NCI-H1105 (cell line): ENCODE data around the gene FLCN.
A peak's percentile ranks its signal among the peaks of the same experiment; 100 is the strongest.

ENCODE experiments used
- DNase-seq: peaks from one replicate; lab custom pipeline; 2025; lab: John Stamatoyannopoulos, UW

Gene FLCN

DNA sequence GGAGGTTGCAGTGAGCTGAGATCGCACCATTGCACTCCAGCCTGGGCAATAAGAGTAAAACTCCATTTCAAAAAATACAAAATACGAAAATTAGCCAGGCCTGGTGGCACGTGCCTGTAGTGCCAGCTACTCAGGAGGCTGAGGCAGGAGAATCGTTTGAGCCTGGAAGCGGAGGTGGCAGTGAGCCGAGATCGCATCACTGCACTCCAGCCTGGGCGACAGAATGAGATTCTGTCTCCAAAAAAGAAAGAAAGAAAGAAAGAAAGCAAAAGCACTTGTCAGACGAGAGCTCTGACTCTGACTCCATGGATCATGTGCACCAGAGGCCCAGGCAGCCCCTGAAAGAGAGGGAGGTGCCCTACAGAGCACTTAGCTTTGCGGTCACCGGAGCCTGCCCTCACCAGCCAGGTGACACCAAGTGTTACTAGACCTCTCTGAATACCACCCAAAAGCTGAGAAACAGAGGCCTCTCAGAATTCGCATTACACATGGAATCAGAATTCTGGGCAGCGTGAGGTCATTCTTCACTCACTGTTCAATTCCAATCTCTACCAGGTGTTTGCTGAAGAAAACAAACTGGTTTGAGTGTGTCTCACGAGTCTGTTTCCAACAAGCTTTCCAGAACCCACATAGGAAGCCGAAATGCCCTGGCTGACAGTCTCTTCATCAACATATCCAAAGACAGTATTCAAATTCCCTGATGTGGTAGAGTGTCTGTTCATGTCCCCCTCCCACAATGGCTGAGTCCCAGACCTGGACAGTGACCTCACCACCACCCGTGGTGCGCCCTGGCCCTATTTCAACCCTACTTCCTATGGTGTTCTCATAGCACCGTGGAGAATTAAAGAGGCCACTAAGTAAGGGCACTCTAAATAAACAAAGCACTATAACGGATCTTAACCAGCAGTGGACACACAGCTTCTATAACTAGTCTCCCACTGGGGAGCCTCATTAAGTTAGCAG lies 1.5 kb downstream of the FLCN start:
- DNase-seq = no peak

DNA sequence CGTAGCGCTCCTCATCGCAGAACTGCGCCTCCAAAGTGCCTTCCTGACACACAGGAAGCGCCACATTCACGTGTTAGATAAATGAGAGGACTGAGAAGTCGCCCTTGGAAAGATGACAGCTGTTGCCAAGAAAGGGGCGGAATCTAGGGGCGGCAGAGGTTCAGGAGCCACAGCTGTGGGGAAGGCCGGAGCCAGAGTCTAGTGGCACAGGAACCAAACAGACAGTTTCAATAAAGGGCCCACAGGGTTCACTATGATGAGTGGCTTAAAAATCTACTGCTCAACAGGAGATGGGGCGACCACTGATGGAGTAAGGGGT lies 4.7 kb downstream of the FLCN start:
- DNase-seq = no peak

- DNase-seq = no peak
Measured at GRCh38 chr17:17231621-17232302, 5.2 kb downstream of the FLCN start.

- DNase-seq = no peak
Measured at GRCh38 chr17:17229416-17230384, 7.3 kb downstream of the FLCN start.

GRCh38 chr17:17228521-17229279 lies 8.3 kb downstream of the FLCN start:
- no peak for DNase-seq

- no peak for DNase-seq
Measured at GRCh38 chr17:17227608-17228520, 9.1 kb downstream of the FLCN start.

DNA sequence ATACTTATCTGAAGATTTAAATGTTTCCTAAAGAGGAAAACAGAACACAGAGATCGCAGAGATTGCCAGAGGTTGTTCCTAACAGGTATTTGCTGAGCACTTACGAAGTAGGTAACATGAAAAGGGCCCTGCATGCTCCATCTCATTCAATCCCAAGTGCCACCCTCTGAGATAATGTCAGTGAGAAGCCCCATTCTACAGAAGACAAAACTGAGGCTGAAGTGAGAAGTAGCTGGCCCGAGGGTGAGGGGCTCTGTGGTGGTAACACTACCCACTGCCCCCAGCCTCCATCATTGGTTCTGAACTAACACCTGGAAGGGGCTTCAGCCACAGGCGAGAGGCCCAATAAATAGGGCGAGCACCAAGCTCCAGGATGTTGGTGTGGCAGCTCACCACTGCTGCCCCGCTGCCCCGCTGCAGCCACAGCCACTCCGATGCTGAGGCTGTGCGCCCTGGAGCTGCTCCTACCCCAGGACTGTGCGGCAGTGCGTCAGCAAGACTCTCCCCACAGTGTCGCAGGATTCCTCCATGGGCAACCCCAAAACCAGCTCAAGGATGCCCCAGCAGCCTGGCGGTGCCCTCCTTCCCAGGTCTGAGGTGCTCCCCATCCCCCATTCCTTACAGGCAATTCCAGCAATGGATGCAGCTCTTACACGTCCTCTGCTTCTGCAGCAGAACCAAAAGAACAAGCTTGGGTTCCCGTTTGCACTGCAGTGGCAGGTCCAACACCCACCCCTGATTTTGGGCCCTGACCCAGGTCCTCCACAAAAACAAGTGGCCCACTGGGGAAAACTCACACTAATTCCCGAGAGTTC lies 10.3 kb downstream of the FLCN start:
- no peak for DNase-seq

DNA sequence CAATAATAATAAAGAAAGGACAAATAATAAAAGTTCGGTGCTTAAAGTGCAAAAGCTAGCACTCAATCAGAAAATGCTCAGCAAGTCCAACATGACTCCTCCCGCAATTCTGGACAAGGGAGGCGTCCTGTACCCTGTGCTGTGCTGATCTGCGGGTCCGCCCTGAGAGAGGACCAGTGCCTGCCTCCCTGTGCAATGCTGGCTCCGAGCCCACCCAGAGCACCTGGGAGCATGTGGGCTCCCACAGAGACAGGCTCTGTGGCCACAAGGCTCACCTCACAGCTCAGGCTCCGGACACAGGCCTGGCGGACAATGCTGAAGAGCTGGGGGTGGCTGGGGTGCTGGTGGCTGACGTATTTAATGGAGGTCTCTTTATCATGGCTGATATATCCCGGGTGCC lies 11.1 kb downstream of the FLCN start:
- no peak for DNase-seq

DNA sequence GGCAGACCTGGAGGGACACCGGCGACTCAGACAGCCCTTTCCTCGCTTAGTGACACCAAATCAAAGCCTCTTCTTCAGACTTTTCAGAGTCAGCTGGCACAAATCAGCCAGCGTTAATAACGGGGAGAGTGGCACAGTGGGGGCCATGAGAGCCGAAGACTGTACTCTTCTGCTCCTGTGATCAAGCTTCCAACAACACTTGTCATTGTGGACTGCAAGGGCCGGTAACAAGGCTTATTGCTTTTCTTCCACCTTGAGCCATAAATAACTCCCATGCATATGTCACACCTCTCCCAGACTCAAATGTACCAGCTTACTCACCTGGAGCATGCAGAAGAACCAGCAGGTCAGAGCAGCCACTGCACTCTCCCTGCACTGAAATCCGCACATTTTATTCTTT lies 12.8 kb downstream of the FLCN start:
- no peak for DNase-seq

DNA sequence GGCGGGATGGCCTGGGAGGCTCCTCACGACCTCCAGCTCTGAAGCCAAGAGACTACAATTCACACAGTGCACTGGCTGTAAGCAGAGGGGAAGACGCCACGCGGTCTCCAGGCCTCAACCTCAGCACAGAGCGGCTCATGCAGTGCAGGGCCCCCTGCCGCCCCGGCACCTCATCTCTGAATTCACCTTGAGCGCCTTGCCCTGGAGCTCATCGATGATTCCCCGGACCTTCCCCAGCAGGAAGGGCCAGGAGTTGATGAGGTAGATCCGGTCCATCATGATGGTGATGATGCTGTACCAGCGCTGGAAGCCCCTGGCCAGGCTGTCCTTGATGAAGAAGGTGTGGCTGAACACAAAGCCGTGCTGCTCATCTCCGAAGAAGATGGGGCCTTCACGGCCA lies 13.2 kb downstream of the FLCN start:
- DNase-seq = no peak

DNA sequence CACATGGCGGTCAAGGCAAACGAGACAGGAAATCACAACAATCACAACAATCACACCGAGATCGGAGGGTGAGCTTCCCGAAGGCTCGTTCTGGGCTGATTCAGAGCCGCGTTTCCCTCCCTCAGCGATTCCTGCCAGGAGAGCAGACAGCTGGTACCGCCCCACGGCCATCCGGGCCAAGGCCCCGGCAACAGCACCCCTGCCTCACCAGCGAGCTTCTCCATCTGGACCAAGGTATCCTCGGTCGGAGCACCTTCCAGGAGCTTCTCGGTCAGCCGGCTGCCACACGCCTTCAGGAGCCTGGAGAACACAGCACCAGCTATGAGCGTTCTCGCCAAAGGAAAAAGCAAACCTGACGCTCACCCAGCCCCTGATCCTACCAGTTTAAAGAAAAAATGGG lies 15.6 kb downstream of the FLCN start:
- no peak for DNase-seq

DNA sequence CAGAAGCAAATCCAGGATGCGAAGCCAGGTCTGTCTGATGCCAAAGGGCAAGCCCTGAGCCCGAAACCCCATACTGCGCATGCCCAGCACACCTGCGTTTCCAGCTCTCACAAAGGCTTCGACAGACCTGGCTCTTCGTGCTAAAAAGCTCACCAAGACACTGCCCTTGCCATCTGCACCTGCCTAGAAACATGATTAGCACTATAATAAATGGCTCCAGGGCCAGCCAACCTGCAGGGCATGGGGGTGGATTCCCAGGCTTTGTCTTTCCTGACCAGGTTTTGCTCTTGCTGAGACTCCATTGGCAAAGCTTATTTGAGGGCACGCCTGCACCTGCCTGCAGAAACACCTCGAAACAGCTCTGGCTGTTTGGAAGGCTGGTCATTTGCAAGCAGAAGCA lies 16.4 kb downstream of the FLCN start:
- peak; percentile 95 for DNase-seq

DNA sequence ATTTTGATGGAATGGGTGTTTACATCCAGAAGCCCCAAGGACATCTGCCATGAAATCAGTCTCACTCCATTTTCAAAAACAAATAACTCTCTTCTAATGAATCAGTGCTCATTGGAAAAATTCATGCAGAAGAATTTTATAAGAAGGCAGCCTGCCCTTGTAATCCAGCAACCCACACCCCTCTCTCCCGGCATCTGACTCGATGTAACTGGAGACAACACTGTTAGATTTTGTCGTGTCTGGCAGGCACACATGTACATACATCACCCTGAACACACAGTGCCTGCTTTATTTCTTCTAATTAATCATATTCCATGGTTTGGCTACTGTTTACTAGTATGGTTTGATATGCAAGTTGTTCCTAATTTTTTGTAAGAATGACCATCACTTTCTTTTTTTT lies 19.0 kb downstream of the FLCN start:
- DNase-seq = no peak

DNA sequence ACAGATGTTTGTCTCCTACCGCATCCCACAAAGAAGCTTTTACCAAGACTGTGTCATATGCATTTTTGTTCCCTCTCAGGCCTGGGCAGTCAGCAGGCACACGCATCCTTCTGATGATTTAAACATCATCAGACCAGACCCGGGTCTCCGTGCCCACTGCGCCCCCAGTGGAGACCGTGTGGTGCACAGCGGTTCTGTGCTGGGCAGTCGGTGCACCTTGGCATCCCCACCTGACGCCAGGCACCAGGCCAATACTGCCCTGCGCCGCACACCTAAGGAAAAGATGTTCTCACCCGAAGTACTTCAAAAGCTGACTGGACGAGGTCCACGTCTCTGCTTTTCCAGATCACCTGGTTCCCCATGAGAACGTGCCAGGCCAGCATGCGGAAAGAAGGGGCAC lies 20.2 kb downstream of the FLCN start:
- DNase-seq = no peak

DNA sequence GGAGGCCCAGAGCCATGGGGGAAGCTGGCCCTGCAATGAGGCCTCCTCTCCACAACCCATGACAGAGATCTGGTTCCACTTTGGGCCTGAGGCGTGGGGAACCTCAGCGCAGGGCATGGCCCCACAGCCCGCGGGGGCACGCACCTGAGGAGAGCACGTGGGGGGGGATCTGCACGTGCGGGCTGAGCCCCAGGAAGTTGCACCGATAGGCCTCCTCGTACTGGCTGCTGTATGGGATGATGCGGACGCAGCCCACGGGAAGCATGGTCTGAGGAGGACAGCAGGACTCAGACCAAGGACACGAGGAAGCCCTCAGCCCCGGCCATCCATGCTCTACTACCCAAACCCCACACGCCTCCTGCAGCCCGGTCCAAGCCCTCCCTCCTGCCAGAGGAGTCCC lies 20.7 kb downstream of the FLCN start:
- no peak for DNase-seq

DNA sequence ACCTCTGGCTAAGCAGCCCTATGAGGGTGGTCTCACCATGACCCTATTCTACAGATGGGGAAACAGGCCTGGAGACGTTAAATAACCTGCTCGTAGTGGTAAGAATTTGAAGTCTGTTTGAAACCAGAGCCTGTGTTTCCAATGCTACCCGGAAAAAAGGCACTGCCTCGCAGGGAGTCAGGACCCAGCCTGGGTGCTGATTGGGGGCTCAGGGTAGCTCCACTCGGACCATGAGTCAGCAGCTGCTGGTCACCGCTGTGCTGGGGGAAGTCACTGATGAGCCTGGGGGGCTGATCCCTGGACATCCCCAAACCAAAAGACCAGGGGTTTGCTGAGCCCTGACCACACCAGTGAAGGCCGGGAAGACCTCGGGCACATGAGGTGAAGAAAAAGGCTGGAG lies 21.4 kb downstream of the FLCN start:
- DNase-seq = no peak

- no peak for DNase-seq
Measured at GRCh38 chr17:17214646-17215436, 22.1 kb downstream of the FLCN start.

- no peak for DNase-seq
Measured at GRCh38 chr17:17213775-17214174, 23.2 kb downstream of the FLCN start.

DNA sequence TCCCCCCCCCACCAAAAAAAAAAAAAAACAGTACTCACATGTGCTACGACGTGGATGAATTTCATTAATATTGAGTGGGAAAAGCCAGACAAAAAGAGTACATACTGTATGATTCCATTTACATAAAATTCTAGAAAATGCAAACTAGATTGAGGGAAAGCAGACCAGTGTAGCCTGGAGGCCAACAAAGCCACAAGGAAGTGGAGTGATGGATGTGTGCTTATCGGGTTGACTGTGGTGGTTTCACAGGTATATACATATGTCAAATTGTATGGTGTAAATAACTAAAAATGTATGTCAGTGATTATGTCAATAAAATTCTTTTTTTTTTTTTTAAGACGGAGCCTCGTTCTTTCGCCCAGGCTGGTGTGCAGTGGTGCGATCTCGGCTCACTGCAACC lies 29.0 kb downstream of the FLCN start:
- no peak for DNase-seq
